Stimulated activated CD8-positive, alpha-beta memory T cell treated with anti-CD3 and anti-CD28 coated beads, Interleukin-2, amount 100 ng/mL, for 1 hour (primary cell): ENCODE results near the gene MTIF2.
"Not testable (repeated sequence)": the region's sequence is repeated elsewhere in the genome, so short reads cannot be mapped to it uniquely, and the experiment has no call there.

Experiments
- DNase-seq, 2 donors: peaks; one replicate each; pipeline ENCODE4 v3.0.0-alpha.2; 2020; ENCODE audit warnings: low read depth in 2 of 2

The MTIF2 gene, protein sequence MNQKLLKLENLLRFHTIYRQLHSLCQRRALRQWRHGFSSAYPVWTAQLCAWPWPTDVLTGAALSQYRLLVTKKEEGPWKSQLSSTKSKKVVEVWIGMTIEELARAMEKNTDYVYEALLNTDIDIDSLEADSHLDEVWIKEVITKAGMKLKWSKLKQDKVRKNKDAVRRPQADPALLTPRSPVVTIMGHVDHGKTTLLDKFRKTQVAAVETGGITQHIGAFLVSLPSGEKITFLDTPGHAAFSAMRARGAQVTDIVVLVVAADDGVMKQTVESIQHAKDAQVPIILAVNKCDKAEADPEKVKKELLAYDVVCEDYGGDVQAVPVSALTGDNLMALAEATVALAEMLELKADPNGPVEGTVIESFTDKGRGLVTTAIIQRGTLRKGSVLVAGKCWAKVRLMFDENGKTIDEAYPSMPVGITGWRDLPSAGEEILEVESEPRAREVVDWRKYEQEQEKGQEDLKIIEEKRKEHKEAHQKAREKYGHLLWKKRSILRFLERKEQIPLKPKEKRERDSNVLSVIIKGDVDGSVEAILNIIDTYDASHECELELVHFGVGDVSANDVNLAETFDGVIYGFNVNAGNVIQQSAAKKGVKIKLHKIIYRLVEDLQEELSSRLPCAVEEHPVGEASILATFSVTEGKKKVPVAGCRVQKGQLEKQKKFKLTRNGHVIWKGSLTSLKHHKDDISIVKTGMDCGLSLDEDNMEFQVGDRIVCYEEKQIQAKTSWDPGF

DNA sequence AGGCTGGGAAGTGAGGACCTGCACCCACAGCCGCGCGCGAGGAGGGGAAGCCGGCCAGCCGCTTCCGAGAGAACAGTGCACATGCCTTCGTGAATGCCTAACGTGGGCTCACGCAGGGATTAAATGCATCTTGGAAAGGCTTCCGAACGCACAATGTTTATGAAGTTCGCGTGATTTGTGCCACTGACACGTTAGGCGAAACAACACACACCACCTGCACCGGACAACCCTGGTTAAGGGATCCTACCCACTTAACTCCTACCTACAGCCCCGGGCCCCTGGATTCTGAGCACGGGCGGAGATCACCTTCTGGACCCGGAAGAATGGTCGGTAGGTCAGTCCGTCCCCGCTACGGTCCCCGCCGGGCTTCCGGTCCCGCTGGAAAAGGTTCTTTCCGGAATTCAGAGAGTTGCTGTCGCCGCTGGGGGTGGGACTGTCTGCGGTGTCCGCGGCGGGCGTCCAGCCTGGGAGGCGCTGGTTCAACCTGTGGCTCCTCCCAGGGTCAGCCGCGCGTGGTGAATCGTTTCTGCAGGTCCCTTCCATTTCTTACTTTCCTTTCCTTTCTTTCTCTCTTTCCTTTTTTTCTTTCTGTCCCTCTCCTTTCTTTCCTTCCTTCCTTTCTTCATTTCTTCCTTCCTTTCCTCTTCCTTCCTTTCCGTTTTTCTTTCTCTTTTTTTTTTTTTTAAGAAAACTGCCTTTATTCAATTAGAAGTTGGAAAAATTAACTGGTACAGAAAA, at the start of gene MTIF2:
Gene MTIF2 (minus strand): TSS at position 325 of the 738 bp plus-strand sequence. CDS start 5,373 bp downstream, outside the sequence.
- peak; percentile 75 to 83 for DNase-seq

DNA sequence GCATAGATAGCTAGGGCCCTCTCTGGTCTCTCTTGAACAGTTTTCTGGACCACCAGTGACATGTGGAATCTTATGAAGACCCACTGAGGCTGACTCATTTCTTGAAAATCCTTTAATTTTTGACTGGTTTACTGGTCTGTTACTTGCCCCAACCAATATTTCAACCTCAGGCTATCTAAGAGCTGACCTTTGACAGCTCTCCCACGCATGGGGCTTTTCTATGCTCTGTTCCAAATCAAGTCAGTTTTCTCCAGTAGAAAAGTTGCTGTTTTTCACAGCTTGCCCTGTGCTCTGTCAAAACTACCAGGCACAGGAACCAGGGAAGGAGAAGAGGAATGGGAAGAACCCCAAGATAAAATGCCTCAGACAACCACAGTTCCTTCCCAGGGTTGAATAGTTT, 46.0 kb upstream of the MTIF2 start:
- DNase-seq, result no peak

DNA sequence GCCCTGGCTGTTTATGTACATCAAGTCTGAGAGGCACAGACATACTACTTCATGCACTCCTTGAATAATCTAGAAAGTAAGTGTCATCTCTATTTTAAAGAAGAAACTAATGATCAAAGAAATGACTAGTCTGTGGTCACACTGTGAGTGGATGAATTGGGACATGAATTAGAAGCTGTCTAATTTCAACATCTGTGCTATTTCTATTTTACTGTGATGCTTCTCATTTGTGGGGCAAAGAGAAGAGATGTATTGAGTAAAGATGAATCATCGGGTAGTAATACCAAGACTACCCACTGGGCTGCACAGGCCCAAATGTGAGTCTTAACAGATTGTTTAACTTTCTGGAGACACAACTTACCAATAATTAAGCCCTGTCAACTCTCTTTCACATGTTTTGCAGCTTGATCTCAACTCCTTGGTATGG, 42.4 kb upstream of the MTIF2 start:
- DNase-seq, result no peak

DNA sequence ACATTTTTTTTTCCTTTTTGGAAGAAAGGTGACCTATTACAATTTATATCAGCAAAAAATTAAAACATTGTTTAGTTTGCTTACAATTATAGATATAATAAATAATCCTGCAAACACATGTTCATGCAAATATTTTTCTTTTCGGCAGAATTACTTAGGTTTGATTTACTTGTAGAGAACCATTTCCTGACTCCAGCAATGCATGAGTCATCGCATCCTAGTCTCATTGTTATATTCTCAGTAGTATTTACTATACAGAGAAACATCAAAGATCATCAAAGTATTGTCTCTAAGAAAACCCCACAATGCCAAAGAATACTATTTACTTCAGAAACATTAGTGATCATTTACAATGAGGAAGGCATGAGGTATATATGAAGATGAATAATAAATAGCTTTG, 40.4 kb upstream of the MTIF2 start:
- DNase-seq, result no peak

DNA sequence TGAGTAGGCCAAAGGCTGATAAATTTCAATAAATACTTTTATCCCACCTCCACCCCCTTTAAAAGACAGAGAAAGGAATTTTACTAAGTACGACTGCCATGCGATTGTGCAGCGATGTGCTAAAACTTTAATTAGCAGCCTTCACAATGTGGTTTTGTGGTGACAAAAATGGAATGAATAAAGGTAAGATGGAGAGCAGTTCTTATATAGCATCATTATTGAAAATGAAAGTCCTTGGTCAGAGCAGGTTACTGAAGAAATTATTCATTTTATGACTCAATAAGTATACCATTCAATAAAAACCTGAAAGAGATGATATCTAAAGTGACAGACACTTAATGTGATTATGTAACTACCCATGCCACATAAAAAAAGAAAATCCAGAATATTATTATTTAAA, 33.2 kb upstream of the MTIF2 start:
- DNase-seq, result no peak

DNA sequence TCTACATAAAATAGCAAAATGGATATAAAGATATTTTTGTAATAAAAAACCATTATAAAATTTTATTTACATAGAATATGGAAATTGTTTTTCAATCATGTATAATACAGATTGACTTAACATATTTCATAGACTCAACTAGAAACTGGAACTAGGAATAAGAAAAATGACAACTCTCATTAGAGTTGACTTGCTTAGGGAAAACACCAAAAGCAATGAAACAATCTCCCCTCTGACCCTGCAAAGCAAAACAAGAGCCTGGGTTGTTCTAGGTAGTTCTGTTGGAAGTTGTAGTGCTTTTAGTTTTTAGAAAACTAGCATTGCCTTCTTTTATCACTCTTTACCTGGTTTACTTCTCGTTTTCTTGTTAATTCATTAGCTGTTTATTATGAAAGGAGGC, 32.2 kb upstream of the MTIF2 start:
- no peak for DNase-seq

DNA sequence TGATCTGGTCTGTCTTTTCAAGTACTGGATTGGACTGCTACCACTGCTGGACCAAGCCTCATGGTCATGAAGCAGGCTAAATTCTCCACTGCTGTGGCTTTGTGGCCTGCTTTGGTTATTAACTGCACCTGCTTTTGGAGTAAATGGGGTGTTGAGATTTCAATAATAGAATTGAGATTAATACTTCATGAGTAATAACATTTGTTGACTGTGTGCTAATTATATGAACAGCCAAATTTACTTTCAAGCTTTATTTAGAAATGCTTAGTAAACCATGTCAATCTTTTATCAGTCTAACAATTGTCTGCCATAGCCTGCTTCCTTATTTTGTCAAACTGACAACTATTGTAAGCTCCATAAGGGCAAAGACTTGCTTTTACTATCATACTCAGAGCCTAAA, 27.4 kb upstream of the MTIF2 start:
- DNase-seq, result no peak

DNA sequence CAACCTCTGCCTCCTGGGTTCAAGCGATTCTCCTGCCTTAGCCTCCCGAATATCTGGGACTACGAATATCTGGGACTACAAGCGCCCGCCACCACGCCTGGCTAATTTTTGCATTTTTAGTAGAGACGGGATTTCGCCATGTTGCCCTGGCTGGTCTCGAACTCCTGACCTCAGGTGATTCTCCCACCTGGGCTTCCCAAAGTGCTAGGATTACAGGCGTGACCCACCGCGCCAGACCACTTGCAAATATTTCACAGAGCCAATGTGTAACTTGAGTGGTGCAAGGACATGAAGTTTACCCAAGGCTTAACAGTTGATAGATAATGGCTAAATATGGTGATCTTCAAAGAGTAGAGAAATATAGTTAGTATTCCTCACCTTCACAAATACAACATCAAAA, 14.1 kb upstream of the MTIF2 start:
- no peak for DNase-seq

DNA sequence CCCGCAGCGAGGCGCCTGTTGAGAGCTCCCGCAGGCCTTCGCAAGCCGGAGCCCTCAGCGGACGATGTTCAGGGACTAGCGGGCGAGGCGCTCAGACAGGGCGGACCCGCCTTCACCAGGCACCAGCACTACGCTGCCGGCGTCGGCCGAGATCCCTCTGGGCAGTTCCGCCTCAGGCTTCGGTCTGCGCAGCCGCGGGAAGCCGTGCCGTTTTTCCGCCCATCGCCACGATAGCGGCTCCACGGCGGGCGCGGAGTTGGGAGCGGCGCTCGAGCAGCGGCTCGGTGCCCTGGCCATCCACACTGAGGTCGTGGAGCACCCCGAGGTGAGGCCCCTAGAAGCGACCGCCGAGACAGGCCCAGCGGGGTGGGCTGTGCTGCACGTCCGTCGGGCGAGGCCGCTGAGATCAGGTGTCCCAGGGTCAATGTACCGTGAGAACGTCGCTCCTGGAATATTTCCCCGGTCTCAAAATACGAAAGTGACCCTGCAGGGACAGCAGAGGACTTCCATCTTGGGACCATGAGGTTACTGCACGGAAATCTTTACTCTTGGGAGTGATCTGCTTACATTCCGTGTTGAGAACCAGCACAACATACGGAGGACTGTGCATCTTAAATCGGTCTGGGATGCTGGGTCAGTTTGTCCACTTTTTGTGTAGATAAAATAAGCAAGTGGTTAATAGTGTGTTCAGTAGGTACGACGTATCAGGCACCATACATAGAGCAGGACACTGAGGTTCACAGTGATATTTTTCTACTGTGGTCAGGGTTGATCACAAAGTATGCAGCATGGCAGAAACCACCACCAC, 13.3 kb upstream of the MTIF2 start:
- peak; percentile 74 to 78 for DNase-seq

DNA sequence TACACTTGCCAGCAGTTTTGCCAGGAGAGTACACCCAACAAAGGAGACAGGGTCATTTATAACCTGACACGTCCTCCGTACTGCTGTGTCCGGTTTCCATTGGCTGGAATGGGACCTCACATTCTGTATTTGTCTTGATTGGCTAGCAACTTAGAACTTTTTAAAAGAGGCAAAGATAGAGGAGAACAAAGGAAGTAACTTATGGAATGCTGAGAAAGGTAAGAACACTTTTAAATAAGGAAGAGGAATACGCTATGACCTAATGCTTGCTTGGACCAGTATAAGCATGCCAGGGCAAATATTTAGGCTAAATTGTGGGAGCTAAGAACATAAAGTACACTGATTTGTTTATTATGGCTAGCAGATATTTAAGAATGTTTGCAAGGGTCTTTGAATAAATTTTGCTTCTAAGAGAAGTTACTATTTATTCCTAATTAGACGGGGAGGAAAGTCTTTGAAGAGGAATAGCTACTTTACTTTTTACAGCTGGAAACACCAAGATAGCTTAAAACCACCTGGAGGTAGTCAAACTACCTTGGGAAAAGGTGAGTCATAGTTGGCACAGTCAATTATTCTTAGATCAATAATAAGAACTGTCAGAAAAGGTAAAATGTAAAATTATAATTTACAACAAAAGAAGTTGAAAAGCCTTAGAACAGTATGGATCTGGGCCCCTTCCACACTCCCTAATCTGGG, 12.0 kb upstream of the MTIF2 start:
- DNase-seq, result not testable (repeated sequence)

DNA sequence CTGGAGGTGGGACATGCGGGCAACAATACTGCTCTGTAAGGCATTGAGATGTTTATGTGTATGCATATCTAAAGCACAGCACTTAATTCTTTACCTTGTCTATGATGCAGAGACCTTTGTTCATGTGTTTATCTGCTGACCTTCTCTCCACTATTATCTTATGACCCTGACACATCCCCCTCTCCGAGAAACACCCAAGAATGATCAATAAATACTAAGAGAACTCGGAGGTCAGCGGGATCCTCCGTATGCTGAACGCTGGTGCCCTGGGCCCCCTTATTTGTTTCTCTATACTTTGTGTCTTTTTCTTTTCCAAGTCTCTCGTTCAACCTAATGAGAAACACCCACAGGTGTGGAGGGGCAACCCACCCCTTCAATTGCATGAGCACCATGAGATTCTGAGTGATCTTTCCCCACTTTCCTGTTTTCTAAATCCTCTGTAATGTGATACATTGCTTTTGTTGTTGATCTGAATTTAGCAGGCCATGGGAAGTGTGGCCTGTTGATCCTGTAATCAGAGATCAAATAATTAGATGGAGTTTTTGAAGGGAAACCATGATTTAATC, 10.9 kb upstream of the MTIF2 start:
- DNase-seq, result not testable (repeated sequence)

DNA sequence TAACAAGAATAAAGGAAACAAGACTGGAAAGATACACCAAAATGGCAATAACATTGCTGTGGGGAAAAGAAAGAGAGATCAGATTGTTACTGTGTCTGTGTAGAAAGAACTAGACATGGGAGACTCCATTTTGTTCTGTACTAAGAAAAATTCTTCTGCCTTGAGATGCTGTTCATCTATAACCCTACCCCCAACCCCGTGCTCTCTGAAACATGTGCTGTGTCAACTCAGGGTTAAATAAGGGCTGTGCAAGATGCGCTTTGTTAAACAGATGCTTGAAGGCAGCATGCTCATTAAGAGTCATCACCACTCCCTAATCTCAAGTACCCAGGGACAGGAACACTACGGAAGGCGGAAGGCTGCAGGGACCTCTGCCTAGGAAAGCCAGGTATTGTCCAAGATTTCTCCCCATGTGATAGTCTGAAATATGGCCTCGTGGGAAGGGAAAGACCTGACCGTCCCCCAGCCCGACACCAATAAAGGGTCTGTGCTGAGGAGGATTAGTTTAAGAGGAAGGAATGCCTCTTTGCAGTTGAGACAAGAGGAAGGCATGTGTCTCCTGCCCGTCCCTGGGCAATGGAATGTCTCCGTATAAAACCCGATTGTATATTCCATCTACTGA, 10.3 kb upstream of the MTIF2 start:
- not testable (repeated sequence) for DNase-seq

DNA sequence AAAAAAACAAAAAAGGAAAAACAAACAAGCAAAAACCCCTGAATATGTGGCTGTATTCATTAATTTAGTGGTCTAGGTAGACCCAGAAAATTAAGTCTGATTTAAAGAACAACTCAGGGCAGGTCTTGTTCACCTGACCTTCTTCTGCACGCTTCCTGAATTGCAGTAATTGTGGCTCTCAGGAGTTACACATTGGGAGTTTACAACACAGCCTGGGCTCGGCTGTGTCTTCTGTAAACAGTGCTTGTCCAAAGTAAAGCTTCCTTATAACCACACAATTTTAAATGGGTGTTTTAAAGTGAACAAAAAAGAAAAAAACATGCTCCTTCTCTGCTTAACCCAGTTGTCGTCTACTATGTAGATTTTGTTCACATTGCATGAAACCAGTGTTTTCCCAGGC, 8.3 kb upstream of the MTIF2 start:
- no peak for DNase-seq

DNA sequence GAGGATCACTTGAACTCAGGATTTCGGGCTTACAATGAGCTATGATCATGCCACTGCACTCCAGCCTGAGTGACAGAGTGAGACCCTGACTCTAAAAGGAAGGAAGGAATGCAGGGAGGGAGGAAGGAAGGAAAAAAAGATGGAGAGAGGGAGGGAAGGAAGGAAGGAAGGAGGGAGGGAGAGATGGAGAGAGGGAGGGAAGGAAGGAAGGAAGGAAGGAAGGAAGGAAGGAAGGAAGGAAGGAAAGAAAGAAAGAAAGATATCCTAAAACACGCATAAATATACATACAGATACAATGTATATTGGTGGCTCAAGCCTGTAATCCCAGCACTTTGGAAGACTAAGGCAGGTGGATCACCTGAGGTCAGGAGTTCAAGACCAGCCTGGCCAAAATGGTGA, 5.3 kb upstream of the MTIF2 start:
- DNase-seq, result not testable (repeated sequence)

DNA sequence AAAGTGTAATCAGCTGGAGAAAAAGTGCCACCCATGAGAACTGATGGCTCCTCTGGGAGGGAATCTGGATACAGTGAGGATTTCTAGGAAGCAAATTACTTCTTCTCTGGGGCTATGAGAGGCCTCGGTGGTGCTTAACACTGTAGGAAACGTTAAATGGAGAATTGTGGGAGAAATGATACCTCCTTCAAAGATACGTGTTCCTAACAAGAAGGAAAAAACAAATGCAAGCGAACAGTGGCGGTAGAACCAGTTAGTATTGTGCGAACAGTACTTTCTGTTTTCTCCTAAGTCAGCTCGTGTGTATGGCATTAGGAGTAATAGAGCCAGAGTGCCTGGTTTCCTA, 587 bp upstream of the MTIF2 start:
- DNase-seq, result no peak

DNA sequence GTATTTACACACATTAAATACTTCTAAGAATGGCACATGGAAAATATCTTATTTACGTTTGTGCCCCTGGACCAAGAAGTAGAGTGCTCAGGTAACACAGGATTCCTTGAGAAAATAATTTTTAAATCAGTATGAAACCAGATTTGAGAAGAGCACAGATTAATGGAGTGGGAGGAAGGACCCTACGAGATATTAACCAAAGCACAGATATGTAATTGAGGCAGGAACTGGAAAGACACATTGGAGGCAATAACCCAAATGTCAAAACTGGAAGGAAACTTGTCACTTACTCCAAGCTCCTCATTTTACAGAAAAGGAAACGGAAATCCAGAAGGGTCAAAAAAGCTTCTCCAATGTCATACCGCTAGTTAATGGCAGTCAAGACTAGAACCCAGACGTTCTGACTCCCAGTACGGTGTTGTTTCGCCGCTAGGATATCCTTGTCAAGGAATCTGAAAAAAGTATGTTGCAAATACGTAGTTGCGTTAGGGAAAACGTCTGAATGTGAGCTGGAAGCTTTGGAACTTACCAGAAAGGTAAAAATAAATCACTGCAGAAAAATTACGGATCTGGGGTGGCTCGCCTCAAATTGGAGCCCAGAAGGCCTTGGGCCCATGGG, 634 bp downstream of the MTIF2 start:
- DNase-seq, result no peak

DNA sequence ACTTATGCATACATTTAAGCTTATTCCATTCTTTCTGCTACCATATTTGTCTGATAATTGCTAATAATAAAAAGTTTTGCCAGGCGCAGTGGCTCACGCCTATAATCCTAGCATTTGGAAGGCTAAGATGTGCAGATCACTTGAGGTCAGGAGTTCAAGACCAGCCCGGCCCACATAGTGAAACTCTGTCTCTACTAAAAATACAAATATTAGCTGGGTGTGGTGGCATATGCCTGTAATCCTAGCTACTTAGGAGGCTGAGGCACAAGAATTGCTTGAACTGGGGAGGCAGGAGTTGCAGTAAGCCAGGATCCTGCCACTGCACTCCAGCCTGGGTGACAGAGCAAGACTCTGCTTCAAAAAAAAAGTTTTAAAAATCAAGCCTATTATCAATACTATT, 9.4 kb downstream of the MTIF2 start:
- DNase-seq, result not testable (repeated sequence)

DNA sequence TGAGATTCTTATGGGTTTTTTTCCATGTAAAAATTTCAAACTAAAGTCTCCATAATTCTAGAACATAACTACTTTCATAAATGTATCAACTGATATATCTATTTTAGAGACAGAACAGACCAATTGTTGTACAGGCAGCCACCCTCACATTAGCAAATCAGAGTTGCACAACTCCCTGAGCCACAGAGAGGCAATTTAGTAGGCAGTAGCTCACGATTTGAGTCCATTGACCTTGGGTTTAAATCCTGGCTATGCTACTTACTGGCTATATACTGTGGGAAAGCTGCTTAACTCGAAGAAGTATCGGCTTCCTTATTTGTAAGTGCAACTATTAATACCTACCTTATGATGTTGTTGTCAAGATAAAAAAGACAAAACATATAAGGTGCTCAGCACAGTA, 16.2 kb downstream of the MTIF2 start:
- no peak for DNase-seq

DNA sequence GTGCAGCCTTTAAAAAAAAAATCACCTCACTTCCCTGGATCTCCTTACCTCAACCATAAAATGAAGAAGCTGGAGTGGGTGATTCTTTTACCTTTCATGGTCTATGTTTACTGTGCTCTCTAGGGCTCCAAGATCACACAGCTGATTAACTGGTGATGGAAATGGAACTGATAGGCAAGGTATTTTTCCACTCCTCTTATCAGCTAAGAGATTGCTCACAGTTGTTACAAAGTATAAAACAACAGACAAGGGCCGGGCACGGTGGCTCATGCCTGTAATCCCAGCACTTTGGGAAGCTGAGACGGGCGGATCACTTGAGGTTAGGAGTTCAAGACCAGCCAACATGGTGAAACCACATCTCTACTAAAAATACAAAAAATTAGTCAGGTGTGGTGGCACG, 22.0 kb downstream of the MTIF2 start:
- no peak for DNase-seq

DNA sequence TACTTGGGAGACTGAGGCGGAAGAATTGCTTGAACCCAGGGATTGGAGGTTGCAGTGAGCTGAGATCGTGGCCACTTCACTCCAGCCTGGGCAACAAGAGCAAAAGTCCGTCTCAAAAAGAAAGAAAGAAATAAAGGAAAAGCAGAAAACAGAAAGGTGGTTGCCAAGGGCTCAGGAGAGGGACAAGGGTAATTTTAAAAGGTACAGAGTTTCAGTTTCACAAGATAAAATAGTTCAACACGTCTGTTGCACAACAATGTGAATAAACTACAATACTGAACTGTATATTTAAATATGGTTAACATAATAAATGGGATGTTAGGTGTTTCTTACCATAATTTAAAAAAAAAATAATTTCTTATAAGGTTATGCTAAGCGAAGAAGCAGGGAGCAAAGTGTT, 23.6 kb downstream of the MTIF2 start:
- DNase-seq, result no peak
